Esophagus squamous epithelium (tissue), 5 donors: ENCODE results near the gene TMEM184A. TPM values are rescaled to one million over a fixed set of nuclear protein-coding genes. Genes with fewer than 3 reads are reported as not detected.

ENCODE experiments used
- DNase-seq: peaks from one replicate; lab custom pipeline; 2025; lab: John Stamatoyannopoulos, UW
- H3K27ac ChIP-seq, 4 donors: fragments of 200-600 bp; sonication (generic); one replicate each; pipeline ENCODE4 v1.5.1; 2016 to 2019; ENCODE audit warnings: mild to moderate bottlenecking in 1 of 4
- H3K27me3 ChIP-seq, 4 donors: fragments of 200-600 bp; sonication (generic); 1 replicate in 3 of 4; 2 replicates in 1 of 4; pipeline versions ENCODE4 v1.5.1 to v1.6.0; 2017 to 2021; ENCODE audit warnings: antibody characterized with exemption in 1 of 4
- H3K36me3 ChIP-seq, 3 donors: fragments of 200-600 bp; sonication (generic); one replicate each; pipeline ENCODE4 v1.5.1; 2016 to 2019
- H3K4me1 ChIP-seq, 3 donors: fragments of 200-600 bp; sonication (generic); one replicate each; pipeline ENCODE4 v1.5.1; 2017 to 2019
- H3K4me3 ChIP-seq, 4 donors: fragments of 200-600 bp; sonication (generic); 1 replicate in 3 of 4; 2 replicates in 1 of 4; pipeline ENCODE4 v1.5.1; 2016 to 2019; ENCODE audit warnings: mild to moderate bottlenecking in 2 of 4, moderate library complexity in 1 of 4
- H3K9me3 ChIP-seq, 3 donors: fragments of 200-600 bp; sonication (generic); one replicate each; pipeline ENCODE4 v1.5.1; 2016 to 2019
- CTCF ChIP-seq, 6 experiments: fragments of 450-650 bp in 4 of 6; fragments of 200-600 bp in 2 of 6; sonication (generic) in 2 of 6; IDR thresholded peaks; one replicate each; pipeline ENCODE4 v1.5.1; 2016 to 2019; ENCODE audit warnings: antibody characterized with exemption in 6 of 6, mild to moderate bottlenecking in 4 of 6, moderate library complexity in 4 of 6
- POLR2A ChIP-seq, 4 donors: fragments of 450-650 bp; IDR thresholded peaks; one replicate each; pipeline ENCODE4 v1.6.1; 2017; ENCODE audit warnings: antibody characterized with exemption in 4 of 4, mild to moderate bottlenecking in 4 of 4, moderate library complexity in 3 of 4
- WGBS, 2 donors: methylation state at CpG; one replicate each; pipeline ENCODE4 v1.1.5; 2018; 5-methylcytosine and 5-hydroxymethylcytosine counted together
- intact Hi-C: fragments of 100-400 bp; cut with DNase I; formaldehyde crosslinking; loops from one replicate; pipeline ENCODE4 v1.15.0; 2022
- total RNA-seq, 4 donors: library from RNA; depleted of rRNA; stranded (reverse); fragments of >200 nt; gene quantifications; one replicate each; pipeline ENCODE4 v1.1.0, GENCODE V29; 2016
- donor health status: DM: yes; HTN: yes; CAD: no.

Gene TMEM184A
- total RNA-seq, 4 donors from 2014 or later = 56.7 to 204 (median 98.9) TPM

- intact Hi-C loops = no loop called here
- TF ChIP-seq POLR2A (IDR thresholded peaks at IDR 0.05) = no peak
- no peak for TF ChIP-seq CTCF (IDR thresholded peaks at IDR 0.05)
- Histone ChIP-seq H3K4me3 (no peak overlapping the region), H3K27me3 (no peaks in the 10 kb centered on the region), H3K36me3 (peaks cover 24 to 89% (median 27%) of the 10 kb centered on the region in 3 donors), H3K4me1 (peaks cover 29 to 57% (median 29%) of the 10 kb centered on the region in 3 donors), H3K27ac (no peak overlapping the region), H3K9me3 (no peaks in the 10 kb centered on the region)
- WGBS, 2 donors = 86 to 88% methylated on average over 7 to 18 of the region's 21 CpGs
- no peak for DNase-seq
Measured at GRCh38 chr7:1542329-1542728, 13.7 kb downstream of the TMEM184A start.

GRCh38 chr7:1541431-1542162 is 14.4 kb downstream of the TMEM184A start:
- no peak for TF ChIP-seq POLR2A (IDR thresholded peaks at IDR 0.05)
- no peak for TF ChIP-seq CTCF (IDR thresholded peaks at IDR 0.05)
- Histone ChIP-seq H3K4me3 (no peak overlapping the region), H3K27me3 (no peaks in the 10 kb centered on the region), H3K36me3 (peaks cover 24 to 82% (median 27%) of the 10 kb centered on the region in 3 donors), H3K4me1 (peaks cover 34 to 62% (median 36%) of the 10 kb centered on the region in 3 donors), H3K27ac (no peak overlapping the region), H3K9me3 (no peaks in the 10 kb centered on the region)
- WGBS, 2 donors = 80 to 82% methylated on average over 15 to 17 of the region's 33 CpGs
- DNase-seq = no peak
- intact Hi-C loops = no loop called here

- no CpG with 5 or more reads among the region's 31 CpGs for WGBS, 2 donors
- Histone ChIP-seq H3K27ac (no peak overlapping the region), H3K36me3 (peaks cover 27 to 80% (median 28%) of the 10 kb centered on the region in 3 donors), H3K4me3 (no peak overlapping the region), H3K9me3 (no peaks in the 10 kb centered on the region), H3K4me1 (peaks cover 36 to 62% (median 43%) of the 10 kb centered on the region in 3 donors), H3K27me3 (no peaks in the 10 kb centered on the region)
- DNase-seq = no peak
- intact Hi-C loops = no loop called here
- TF ChIP-seq CTCF (IDR thresholded peaks at IDR 0.05) (no peak), POLR2A (IDR thresholded peaks at IDR 0.05) (no peak)
Measured at GRCh38 chr7:1540776-1541271, 15.2 kb downstream of the TMEM184A start.

- Histone ChIP-seq H3K27ac (no peak overlapping the region), H3K4me3 (no peak overlapping the region), H3K4me1 (peaks cover 35 to 62% (median 41%) of the 10 kb centered on the region in 3 donors), H3K27me3 (no peaks in the 10 kb centered on the region), H3K36me3 (peaks cover 27 to 79% (median 28%) of the 10 kb centered on the region in 3 donors), H3K9me3 (no peaks in the 10 kb centered on the region)
- TF ChIP-seq POLR2A (IDR thresholded peaks at IDR 0.05) = no peak
- TF ChIP-seq CTCF (IDR thresholded peaks at IDR 0.05) = no peak
- WGBS, 2 donors = 96% methylated on average over 15 to 28 of the region's 73 CpGs
- no peak for DNase-seq
- intact Hi-C loops = no loop called here
Measured at GRCh38 chr7:1539882-1540775, 15.9 kb downstream of the TMEM184A start.
